ENCODE data around the gene ADAM12.

The ADAM12 gene

DNA sequence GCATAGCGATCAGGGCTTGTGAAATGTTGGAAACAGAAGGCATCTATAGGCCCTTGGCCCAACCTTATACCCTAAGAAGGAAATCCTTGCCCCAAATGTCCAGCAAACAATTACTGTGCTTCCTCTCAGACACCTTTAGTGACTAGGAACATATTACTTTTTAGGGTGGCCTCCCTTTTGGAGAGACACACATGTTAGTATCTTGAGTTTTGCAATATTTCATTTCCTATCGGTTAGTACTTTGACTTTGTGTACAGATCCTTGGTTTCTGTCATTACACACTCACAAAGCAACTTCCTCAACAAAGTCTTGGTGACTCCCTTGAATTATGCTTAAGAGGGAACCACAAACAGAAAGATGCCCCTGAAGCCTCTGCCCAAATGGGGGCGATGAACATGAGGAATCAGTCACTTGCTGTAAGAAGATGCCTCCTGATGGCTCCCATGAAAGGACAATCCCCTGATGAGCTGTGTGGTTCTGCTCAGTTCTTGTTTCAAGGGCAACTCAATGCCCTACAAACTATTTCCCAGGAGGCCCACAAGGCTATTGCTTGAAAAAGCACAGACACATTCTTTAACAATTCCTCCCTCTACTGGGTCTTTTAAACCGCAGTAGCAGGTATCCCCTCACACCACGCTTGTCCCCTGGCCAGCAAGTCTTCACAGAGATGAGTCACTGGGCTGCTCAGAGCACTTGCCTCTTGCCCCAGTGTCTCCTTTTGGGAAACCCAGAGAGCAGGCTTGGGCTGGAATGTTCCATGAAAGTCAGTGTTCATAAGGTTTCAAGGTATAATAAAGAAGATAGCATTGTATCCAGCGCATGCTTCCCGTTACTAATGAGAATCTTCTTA is 295.7 kb downstream of the ADAM12 start:
- H3K4me3 ChIP-seq (replicated peaks; ENCODE audit: low read depth, low read length) = no peak overlapping the region
- TF ChIP-seq, protein P1, sequence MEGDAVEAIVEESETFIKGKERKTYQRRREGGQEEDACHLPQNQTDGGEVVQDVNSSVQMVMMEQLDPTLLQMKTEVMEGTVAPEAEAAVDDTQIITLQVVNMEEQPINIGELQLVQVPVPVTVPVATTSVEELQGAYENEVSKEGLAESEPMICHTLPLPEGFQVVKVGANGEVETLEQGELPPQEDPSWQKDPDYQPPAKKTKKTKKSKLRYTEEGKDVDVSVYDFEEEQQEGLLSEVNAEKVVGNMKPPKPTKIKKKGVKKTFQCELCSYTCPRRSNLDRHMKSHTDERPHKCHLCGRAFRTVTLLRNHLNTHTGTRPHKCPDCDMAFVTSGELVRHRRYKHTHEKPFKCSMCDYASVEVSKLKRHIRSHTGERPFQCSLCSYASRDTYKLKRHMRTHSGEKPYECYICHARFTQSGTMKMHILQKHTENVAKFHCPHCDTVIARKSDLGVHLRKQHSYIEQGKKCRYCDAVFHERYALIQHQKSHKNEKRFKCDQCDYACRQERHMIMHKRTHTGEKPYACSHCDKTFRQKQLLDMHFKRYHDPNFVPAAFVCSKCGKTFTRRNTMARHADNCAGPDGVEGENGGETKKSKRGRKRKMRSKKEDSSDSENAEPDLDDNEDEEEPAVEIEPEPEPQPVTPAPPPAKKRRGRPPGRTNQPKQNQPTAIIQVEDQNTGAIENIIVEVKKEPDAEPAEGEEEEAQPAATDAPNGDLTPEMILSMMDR (IDR thresholded peaks at IDR 0.05; ENCODE audit: low read depth, low read length, missing control alignments) = no peak
- DNase-seq (ENCODE audit: extremely low read depth, low read depth) = no peak

DNA sequence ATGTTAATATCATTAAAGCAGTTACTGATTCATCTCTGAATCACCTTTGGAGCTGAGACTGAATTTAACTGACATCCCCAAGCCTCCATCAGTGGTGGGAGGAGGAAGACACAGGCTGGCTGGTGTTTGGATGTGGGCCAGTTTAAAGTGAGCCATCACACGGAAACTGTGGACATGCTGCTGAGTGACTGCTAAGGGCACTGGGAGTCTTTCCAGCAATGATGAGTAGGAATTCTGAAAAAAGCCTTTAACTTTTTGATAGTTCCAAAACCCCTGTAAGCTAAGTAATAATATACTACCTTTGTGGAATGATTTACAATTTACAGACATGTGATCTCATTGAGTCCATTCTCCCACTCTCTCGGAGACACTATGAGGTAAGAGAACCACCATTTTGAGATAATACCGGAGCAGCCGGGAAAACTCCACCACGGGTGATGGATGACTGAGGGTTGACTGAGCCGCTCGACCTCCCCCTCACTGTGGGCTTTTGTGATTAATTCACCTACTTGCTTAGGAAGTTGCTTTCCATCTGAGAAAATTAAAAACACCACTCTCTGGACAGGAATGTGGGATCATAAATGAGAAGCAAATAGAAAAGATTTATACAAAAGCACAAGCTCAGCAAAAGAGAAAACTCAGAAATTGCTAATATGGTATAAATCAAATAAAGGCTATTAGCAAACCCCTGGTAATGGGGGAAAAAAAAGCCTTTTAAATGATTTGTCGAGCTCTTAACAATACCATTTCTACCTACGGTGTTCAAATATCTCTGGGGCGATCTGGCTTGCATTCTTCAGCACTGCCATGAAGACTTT is 297.2 kb downstream of the ADAM12 start:
- TF ChIP-seq, protein P1 (IDR thresholded peaks at IDR 0.05; ENCODE audit: low read depth, low read length, missing control alignments) = no peak
- H3K4me3 ChIP-seq (replicated peaks; ENCODE audit: low read depth, low read length) = no peak overlapping the region

GRCh38 chr10:126090443-126090842 is 297.8 kb downstream of the ADAM12 start:
- DNase-seq (ENCODE audit: extremely low read depth, low read depth) = no peak
- TF ChIP-seq, protein P1 (IDR thresholded peaks at IDR 0.05; ENCODE audit: low read depth, low read length, missing control alignments) = no peak
- no peak overlapping the region for H3K4me3 ChIP-seq (replicated peaks; ENCODE audit: low read depth, low read length)

More for the DNA sequence above, 297.2 kb downstream of the ADAM12 start:
- peak; percentile 60 for DNase-seq (ENCODE audit: extremely low read depth, low read depth)

DNA sequence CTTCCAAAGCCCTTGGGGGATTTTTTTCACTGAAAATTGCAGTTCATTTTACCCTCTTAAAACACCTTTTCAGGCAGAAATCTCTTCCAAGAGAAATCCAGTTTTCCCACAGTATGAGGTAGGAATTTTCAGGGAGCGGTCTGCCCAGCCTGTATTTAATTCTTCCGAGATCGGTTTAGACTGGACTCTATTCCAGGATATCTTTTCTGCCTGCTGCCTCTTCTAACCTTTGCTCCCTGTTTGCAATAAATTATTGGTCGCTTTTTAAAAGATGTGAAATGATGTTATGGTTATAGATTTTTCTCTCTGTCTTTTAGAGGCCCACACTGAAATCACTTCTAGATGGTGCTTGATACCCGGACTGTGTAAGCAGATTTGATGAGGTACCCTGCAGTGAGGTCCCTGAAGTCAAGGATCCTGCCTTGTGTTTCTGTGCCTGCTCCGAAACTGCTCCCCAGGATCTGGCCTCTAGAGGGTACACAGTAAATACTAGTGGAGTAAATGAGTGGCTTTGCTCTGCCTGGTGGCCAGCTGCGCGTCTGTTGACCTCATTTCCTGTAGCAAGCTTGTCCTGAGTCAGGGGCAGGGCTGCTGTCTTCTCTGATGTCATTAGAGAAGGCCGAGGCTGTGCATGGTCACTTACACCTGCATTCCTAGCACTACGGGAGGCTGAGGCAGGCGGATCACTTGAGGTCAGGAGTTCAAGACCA is 300.3 kb downstream of the ADAM12 start:
- no peak overlapping the region for H3K4me3 ChIP-seq (replicated peaks; ENCODE audit: low read depth, low read length)
- TF ChIP-seq, protein P1 (IDR thresholded peaks at IDR 0.05; ENCODE audit: low read depth, low read length, missing control alignments) = no peak
- peak; percentile 24 for DNase-seq (ENCODE audit: extremely low read depth, low read depth)

- TF ChIP-seq, protein P1 (IDR thresholded peaks at IDR 0.05; ENCODE audit: low read depth, low read length, missing control alignments) = no peak
- no peak for DNase-seq (ENCODE audit: extremely low read depth, low read depth)
- no peak overlapping the region for H3K4me3 ChIP-seq (replicated peaks; ENCODE audit: low read depth, low read length)
Measured at GRCh38 chr10:126087153-126087680, 301.1 kb downstream of the ADAM12 start.

- no peak for DNase-seq (ENCODE audit: extremely low read depth, low read depth)
- TF ChIP-seq, protein P1 (IDR thresholded peaks at IDR 0.05; ENCODE audit: low read depth, low read length, missing control alignments) = no peak
- H3K4me3 ChIP-seq (replicated peaks; ENCODE audit: low read depth, low read length) = no peak overlapping the region
Measured at GRCh38 chr10:126085806-126086205, 302.5 kb downstream of the ADAM12 start.
